Gastroesophageal sphincter (tissue), 3 donors: ENCODE measurements around the gene MCC.

Experiments
- CTCF ChIP-seq, 4 experiments: fragments of 200-600 bp in 2 of 4; fragments of 450-650 bp in 2 of 4; sonication (generic) in 1 of 4; IDR thresholded peaks; one replicate each; pipeline ENCODE4 v1.5.1; 2017 to 2019; ENCODE audit warnings: antibody characterized with exemption in 4 of 4, mild to moderate bottlenecking in 2 of 4, moderate library complexity in 2 of 4
- POLR2A ChIP-seq, 2 donors: fragments of 450-650 bp; IDR thresholded peaks; one replicate each; pipeline ENCODE4 v1.6.1; 2017; ENCODE audit warnings: antibody characterized with exemption in 2 of 2, mild to moderate bottlenecking in 2 of 2, moderate library complexity in 1 of 2
- POLR2AphosphoS5 ChIP-seq: sonication (generic); formaldehyde crosslinking; IDR thresholded peaks from one replicate; pipeline ENCODE4 v1.6.1; 2017; ENCODE audit warnings: antibody characterized with exemption

DNA sequence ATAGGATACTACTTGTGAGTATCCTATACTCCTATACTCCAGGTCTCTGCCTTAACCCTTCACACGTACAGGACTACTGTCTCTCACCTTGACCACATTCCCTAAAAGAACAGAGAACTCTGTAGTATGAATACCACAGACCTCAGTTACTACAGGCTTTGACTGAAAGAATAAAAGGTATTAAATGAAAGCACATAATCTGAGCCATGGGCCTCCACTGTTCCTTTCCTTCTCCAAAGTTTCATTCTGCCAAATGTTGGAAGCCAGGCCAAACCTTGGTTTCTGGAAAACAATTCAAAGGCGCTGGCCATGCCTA is 244.9 kb downstream of the MCC start:
- TF ChIP-seq CTCF (IDR thresholded peaks at IDR 0.05) (no peak), POLR2A (IDR thresholded peaks at IDR 0.05) (no peak), POLR2AphosphoS5 (no peak)
